Right lobe of liver (tissue), 4 donors: ENCODE measurements around the gene DAAM1.

Experiments
- CTCF ChIP-seq, 4 donors: fragments of 200-600 bp in 3 of 4; fragments of 450-650 bp in 1 of 4; IDR thresholded peaks; one replicate each; pipeline versions ENCODE4 v1.5.1 to v1.8.0; 2016 to 2022; ENCODE audit warnings: antibody characterized with exemption in 4 of 4, mild to moderate bottlenecking in 2 of 4
- POLR2A ChIP-seq: fragments of 450-650 bp; IDR thresholded peaks from one replicate; pipeline ENCODE4 v1.6.1; 2017; ENCODE audit warnings: antibody characterized with exemption, mild to moderate bottlenecking
- donor health status: DM: no; HTN: no; CAD: no.
- donor health status: DM: no; HTN: no; CAD: no.
- donor health status: DM: no; HTN: yes; CAD: no.

GRCh38 chr14:59140106-59140843 lies 48.2 kb upstream of the DAAM1 start:
- no peak for TF ChIP-seq CTCF (IDR thresholded peaks at IDR 0.05)
- TF ChIP-seq POLR2A, result no peak
